ENCODE results near the gene DPY19L2.
"Not testable (repeated sequence)": the region's sequence is repeated elsewhere in the genome, so short reads cannot be mapped to it uniquely, and the experiment has no call there.

The DPY19L2 gene

DNA sequence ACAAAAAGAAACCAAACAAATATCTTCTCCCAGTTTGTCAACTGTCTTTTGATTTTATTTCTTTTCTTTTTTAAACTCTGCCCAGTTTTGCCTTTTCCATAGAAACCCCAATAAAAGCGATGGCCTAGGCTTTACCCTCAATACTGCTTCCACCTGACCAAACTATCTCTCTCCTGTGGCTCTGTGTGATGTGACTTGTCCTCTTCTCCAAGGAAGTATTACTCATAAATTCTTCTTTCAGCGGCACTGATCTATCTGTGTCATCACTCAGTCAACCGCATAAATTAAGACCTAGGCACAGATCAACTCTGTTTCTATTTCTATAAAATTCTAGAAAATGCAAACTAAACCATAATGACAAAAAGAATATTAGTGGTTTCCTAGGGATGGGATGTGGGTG is 9.8 kb downstream of the DPY19L2 start:
- not testable (repeated sequence) for DNase-seq

DNA sequence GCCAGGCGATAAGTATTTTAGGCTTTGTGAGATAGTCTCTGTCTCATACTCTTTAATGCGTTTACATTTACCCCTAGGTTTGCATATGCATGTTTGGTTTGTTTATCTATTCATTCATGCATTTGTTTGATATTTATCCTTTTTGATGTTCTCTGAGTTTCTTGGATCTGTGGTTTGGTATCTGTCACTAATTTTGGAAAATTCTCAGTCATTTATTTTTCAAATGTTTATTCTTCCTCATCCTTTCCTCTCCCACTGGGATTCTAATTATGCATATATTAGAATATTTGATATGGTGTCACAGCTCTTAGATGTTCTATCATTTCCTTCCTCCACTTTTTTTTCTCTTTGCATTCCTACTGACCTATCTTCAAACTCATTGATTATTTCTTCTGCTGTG is 11.9 kb downstream of the DPY19L2 start:
- DNase-seq = not testable (repeated sequence)

DNA sequence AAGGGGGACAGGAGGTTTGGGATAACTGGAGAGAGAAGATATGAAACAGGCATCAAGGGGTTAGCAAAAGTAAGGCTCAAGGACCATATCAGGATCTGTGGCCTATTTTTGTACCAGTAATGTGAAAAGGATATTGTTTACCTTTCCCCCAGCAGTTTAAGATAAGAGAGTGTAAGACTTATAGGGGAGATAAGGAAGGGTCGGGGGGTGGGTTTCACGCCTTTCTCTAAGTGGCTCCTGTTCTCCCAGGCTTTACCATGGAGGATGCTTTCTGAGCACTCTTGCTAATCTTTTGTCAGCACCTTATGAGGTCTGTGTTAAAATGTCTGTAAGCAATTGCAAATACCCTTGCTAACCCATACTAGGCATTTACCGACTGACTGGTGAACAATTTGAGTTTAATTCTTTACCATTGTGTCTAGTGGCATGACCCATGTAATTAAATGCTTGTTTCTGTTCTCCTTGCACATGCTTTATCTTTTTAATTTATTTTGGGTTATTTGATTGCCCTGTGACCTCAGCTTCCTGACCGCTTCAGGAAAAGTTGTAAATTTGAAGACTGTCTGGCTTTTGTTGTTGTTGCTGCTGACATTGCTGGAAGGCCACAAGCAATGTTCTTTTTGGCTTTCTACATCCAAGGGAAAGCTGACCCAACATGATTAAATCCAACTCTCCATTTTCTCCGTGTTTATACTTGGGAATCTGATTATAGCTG is 12.6 kb downstream of the DPY19L2 start:
- DNase-seq = not testable (repeated sequence)

DNA sequence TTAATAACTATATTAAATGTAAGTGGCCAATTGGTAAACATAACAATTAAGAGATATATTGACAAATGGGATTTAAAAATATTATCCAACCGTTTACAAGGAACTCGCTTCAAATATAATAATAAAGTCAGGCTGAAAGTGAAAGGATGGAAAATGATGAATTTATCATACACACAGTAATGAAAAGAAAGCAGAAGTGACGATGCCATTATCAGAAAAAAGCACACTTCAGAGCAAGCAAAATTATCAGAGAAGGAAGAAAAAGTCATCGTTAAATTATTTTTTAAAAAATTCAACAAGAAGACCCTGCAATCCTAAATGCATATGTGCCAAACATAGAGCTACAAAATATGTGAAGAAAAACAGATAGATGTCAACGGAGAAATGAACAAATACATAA is 13.8 kb downstream of the DPY19L2 start:
- not testable (repeated sequence) for DNase-seq

DNA sequence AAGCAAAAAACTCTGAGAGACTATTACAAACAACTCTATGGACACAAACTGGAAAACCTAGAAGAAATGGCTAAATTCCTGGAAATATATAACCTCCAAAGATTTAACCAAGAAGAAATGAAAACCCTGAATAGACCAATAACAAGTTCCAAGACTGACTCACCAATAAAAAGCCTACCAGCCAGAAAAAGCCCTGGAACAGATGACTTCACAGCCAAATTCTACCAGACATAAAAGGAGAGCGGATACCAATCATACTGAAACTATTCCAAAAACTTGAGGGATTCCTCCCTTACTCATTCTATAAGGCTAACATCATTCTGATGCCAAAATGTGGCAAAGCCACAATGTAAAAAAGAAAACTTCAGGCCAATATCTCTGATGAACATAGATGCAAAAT is 18.8 kb downstream of the DPY19L2 start:
- not testable (repeated sequence) for DNase-seq

DNA sequence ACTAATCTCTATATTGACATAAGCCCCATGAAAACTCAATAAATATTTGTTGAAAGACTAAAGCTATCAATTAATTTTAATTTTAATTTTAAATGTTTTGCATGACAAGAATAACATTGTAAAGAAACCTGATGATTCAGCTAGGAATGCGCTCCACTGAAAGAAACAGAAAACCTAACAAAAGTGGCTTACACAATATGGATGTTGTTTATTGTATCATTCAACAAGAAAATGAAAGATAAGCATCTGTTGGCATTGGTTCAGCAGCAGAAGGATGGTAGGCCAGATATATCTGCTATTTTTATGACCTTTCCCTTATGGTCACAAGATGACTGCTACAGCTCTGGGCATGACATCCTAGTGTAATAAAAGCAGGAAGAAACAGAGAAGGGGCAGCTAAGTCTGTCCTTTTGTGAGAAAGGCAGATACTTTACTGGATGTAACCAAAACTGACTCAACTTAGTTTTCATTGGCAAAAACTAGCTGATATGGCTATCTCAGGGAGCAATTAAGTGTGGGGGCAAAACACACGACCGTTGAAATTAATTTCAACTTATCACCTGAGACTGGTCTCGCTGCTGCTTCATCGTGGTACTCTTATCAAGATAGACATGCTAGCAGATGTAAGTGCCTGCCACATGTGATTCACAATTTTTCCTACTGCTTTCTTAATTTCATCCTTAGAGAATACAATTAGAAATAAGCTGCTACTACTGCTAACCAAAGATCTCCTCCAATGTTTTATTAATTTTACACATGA is 24.7 kb downstream of the DPY19L2 start:
- DNase-seq = peak; percentile 14

DNA sequence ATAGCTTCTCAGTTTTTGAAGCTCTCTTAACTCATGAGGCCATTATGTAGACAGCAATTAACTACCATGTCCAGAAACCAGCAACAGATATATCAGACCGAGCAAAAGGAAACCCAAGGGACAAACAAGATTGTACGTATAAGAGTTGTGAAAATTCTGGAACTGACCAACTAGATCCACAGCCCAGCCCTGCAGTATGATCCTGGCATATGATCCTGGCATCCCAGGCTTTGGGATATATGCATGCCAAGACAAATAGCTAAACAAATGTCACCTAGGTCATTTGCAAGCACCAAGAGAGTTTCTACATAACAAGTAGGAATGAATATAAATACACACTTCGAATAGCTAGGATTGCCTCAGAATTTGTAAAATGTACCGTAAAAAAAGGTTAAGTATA is 44.0 kb downstream of the DPY19L2 start:
- DNase-seq = not testable (repeated sequence)

DNA sequence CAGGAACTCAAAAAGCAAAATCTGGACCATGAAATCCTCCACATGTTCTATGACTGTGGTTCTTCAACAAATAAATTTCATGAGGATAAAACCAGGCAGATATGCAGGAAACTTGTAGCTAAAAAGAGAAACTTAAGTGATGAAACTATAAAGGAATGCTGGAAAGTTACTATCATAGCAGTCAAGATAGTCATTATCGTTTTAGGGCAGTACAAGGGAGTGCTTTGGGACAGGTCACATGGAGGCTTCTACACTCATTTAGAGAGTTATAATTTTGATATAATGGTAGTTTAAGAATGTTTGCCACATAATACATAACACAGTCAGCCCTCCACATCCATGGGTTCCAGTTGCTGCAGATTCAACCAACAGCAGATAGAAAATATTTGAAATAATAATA is 52.7 kb downstream of the DPY19L2 start:
- not testable (repeated sequence) for DNase-seq

DNA sequence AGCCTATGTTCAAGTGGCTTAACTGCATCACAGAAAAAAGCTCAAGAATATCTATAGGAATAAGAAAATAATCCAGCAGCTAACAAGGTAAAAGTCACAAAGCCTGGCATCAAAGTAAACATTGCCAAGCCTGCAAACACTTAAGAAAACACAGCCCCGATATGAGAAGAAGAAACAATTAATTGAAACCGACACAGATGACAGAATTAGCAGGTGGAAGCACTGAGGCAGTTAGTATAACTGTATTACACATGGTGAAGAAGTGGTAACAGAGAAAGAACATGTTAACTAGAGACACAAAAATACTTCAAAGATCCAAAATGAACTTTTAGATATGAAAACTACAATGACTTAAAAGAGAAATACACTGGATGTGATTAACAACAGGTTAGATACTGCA is 57.0 kb downstream of the DPY19L2 start:
- DNase-seq = not testable (repeated sequence)

DNA sequence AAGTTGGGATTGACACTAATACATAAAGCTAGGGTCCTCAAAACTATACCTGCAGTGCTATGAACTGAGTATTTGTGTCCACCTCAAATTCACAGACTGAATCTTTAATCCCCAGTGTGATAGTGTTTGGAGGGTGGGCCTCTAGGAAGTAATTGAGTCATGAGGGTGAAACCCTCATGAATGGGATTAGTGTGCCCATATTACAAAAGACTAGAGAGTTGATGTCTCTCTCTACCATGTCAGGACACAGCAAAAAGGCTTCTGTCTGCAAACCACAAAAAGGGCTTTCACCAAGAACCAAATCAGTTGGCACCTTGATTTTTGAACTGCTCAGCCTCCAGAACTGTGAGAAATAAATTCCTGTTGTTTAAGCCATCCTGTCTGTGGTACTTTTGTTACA is 59.0 kb downstream of the DPY19L2 start:
- DNase-seq = not testable (repeated sequence)

DNA sequence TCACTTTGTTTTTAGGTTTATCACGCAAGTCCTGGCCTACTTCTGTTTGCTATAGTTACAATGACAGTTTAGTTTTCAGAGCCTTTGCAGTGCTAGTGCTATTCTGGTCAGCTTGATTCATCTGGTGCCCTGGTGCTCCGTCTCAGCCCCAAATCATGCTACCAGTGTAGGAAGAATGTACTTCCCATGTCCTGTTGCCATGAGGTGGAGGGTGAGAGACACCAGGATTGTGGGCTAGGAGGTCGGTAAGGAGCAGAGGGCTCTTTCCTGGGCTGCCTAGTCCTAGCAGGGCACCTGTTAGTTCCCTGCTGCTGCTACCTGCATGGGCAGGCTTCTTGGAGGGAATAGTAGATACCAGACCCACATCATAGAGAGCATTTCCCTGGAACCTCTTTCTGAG is 63.3 kb downstream of the DPY19L2 start:
- not testable (repeated sequence) for DNase-seq

DNA sequence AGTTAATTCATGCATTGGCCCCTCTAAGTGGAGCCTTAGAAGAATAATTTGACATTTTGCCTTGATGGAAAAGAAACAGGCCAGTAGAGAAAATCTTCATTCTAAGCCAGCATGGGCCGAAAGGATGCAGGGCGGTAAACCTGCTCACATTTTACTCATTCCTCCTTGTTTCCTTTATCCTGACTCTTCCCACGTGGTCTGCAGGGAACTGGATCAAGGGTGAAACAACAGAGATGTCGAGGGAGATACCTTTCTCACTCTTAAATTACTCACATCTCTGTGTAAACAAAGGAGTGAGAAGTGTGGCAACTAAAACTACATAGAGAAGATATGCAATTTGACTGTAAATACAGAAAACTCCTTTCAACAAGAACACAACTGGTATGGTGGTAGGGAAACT is 73.5 kb downstream of the DPY19L2 start:
- not testable (repeated sequence) for DNase-seq

DNA sequence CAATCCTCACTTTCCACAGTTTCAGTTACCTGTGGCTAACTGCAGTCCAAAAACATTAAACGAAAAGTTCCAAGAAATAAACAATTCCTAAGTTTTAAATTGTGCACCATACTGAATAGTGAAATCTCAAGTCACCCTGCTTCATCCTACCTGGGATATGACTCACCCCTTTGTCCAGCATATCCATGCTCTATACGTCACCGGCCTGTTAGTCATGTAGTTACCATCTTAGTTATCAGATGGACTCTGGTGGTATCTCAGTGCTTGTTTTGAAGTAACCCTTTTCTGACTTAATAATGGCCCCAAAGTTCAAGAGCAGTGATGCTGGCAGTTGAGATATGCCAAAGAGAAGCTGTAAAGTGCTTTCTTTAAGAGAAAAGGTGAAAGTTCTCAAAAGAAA is 83.9 kb downstream of the DPY19L2 start:
- not testable (repeated sequence) for DNase-seq

DNA sequence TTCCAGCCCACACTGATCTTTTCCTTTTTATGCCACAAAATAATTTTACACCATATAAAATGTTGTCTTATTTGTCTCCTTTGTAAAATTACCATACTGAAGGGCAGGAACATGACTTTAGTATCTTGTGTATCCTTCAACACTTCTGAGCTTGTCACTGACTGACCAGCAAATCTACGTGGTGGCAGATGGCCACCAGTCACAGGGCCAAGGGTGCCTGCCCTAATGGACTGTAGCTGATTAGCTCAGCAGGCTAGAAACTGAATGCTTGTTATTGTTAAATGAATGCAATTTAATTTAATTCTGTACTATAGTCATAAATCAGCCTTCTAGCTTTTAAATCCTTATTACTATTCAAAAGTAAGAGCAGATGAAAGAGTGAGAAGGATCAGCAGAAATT is 85.0 kb downstream of the DPY19L2 start:
- not testable (repeated sequence) for DNase-seq

DNA sequence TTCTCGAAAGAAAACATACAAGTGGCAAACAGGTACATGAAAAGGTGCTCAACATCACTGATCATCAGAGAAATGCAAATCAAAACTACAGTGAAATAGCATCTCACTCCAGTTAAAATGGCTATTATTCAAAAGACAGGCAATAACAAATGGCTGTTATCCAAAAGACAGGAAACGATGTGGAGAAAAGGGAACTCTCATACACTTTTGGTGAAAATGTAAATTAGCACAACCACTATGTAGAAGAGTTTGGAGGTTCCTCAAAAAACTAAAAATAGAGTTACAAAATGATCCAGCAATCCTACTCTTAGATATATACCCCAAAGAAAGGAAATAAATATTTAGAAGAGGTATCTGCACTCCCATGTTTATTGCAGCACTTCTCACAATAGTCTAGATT is 90.7 kb downstream of the DPY19L2 start:
- DNase-seq = not testable (repeated sequence)

DNA sequence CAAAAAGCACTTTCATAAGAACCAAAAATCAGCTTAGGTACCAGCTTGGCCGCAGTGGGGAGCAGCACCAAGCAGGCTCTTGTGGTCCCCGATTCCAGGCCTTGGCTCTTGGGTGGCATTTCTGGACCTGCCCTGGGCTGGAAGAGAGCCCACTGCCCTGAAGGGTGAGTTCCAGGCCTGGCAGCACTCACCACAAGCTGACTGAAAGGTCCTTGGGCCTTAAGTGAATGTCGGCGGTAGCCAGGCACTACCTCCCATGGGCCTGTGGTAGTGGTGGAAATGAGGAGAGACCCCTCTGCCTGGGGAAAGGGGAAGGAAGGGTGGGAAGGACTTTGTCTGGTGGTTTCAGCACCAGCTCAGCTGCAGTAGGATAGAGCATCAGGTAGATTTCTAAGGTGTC is 96.3 kb downstream of the DPY19L2 start:
- DNase-seq = not testable (repeated sequence)

DNA sequence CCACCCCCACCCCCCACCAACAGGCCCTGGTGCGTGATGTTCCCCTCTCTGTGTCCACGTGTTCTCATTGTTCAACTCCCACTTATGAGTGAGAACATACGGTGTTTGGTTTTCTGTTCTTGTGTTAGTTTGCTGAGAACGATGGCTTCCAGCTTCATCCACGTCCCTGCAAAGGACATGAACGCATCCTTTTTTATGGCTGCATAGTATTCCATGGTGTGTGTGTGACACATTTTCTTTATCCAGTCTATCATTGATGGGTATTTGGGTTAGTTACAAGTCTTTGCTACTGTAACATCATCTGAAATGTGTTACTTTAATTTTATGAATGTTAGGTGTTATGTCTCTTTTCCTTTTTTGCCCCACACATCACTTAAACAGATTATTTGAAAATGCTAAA is 109.8 kb downstream of the DPY19L2 start:
- not testable (repeated sequence) for DNase-seq

DNA sequence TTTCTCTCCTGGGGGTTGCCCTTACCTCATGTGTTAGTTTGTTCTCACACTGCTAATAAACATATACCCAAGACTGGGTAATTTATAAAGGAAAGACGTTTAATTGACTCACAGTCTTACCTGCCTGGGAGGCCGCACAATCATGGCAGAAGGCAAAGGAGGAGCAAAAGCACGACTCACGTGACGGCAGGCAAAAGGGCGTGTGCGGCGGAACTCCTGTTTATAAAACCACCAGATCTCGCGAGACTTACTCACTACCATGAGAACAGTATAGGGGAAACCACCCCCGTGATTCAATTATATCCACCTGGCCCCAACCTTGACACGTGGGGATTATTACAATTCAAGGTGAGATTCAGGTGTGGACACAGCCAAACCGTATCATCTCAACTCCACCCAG is 116.9 kb downstream of the DPY19L2 start:
- not testable (repeated sequence) for DNase-seq

DNA sequence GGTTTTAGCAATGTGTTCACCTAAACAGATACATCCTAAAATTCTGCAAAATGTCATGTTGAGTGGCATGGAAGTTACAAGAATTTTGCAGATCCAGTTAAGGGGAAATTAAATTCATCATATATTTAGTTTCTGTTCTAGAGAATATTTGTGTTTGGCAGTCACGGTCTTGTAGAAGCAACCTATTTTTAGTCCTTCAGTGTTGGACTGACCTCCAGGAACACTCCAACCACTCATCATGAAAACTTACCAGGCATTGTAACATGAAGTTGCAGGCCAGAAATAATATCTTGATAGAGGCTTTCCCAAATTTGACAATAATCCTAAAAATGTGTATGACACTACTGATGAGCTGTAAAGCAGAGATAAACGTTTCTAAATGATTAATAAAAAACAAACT is 119.3 kb downstream of the DPY19L2 start:
- DNase-seq = not testable (repeated sequence)

DNA sequence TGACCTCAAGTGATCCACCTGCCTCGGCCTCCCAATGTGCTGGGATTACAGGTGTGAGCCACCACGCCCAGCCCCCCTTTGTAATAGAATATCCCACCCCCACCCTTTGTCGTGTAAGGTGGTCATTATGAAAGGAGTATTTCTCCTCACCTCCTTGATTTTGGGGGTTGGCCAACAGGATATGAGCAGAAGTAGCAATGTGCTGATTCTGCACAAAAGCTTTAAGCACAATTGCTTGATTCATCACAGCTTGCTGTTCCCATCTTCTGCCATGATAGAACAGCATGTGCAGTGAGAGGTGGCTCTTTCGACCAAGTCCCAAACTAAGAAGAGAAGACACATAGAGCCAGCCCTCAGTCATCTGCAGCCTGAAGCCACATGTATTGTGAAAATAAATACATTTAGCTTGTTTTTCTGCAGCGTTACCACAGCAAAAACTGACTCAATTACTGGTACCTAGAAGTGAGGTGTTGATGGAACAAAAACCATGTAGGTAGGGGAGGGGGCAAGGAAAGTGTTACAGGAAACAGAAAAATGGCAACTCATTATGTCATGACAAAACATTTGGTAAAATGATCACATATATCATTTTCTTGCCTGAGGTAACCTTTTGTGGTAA is 122.9 kb downstream of the DPY19L2 start:
- not testable (repeated sequence) for DNase-seq

DNA sequence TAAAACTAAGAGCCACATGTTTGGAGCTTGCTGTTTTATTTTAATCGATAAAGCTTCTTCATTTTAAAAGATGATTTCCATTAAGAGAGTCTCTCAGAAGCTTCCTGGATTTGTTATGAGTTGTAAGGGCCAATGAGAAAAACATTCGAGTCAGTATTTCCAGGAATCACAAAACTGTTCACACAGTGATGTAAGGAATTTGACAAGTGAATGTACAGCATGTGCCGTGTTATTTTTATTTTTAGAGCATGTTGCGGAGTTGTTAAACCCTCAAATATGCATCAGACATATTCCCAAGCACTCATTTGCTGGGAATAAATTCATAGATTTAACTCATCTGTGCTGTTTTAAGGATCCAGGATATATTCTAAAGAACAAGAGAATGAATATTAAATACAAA is 129.6 kb downstream of the DPY19L2 start:
- DNase-seq = not testable (repeated sequence)

DNA sequence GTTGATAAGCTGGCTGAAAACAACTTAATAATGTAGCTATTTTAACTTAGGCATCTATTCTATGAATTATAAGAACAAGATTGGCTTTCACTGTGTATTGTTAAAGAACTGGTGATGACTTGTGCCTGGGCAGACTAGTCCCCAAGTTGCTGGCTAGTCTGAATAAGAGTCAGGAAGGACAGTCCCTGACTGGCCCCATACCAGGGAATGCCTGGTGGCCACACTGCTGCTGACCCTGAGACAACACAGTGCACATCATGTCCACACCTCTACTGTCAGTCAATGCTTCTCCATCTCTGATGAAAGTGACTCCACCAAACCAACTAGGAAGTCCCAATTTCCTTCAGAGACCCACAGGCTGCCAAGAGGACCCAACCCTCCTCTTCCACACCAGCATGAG is 130.5 kb downstream of the DPY19L2 start:
- DNase-seq = not testable (repeated sequence)

DNA sequence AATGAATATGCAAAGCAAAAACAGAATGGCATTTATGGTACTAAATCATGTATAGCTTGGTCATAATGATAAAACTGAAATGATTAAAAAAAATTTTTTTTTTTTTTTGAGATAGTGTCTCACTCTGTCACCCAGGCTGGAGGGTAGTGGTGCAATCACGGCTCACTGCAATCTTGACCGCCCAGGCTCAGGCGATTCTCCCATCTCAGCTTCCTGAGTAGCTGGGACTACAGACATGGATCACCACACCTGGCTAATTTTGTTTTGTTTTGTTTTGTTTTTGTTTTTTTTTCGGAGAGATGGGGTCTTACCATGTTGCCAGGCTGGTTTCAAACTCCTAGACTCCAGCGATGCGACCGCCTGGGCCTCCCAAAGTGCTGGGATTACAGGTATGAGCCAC is 138.7 kb downstream of the DPY19L2 start:
- not testable (repeated sequence) for DNase-seq

DNA sequence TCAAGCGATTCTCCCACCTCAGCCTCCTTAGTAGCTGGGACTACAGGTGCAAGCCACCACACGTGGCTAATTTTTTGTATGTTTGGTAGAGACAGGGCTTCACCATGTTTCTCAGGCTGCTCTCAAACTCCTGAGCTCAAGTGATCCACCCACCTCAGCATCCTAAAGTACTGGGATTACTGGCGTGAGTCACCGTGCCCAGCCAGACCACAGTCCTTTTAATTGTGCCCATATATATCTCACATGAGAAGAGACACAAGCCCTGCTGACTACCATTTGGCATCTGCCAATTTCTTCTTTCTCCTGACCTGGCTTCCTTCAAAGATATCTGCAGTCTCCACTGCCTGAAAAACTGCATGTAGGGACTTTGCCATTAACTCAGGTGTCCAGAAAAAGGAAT is 142.5 kb downstream of the DPY19L2 start:
- no peak for DNase-seq

All from NCI-H1105 (cell line).